ENCODE results near the gene ANKRD13C.

Gene ANKRD13C

GRCh38 chr1:70315782-70316181 lies 38.7 kb downstream of the ANKRD13C start:
- H3K27ac ChIP-seq: no peak overlapping the region
- no peak for TF ChIP-seq CTCF (conservative IDR thresholded peaks at IDR 0.05)

- no peak for TF ChIP-seq CTCF (conservative IDR thresholded peaks at IDR 0.05)
- no peak overlapping the region for H3K27ac ChIP-seq
These were observed 39.7 kb downstream of the ANKRD13C start for GRCh38 chr1:70314706-70315304.

GRCh38 chr1:70311369-70311768 lies 43.2 kb downstream of the ANKRD13C start:
- TF ChIP-seq CTCF (conservative IDR thresholded peaks at IDR 0.05): no peak
- no peak overlapping the region for H3K27ac ChIP-seq

- no peak overlapping the region for H3K27ac ChIP-seq
- no peak for TF ChIP-seq CTCF (conservative IDR thresholded peaks at IDR 0.05)
These were observed 55.0 kb downstream of the ANKRD13C start for GRCh38 chr1:70299472-70299871.

- no peak for TF ChIP-seq CTCF (conservative IDR thresholded peaks at IDR 0.05)
- H3K27ac ChIP-seq: no peak overlapping the region
These were observed 58.8 kb downstream of the ANKRD13C start for GRCh38 chr1:70295749-70296148.

- H3K27ac ChIP-seq: no peak overlapping the region
- TF ChIP-seq CTCF (conservative IDR thresholded peaks at IDR 0.05): no peak
These were observed 61.2 kb downstream of the ANKRD13C start for GRCh38 chr1:70293186-70293843.

- TF ChIP-seq CTCF (conservative IDR thresholded peaks at IDR 0.05): no peak
- H3K27ac ChIP-seq: no peak overlapping the region
These were observed 64.3 kb downstream of the ANKRD13C start for GRCh38 chr1:70290218-70290617.
